GM19395 (cell line): Measurements from ENCODE around the gene CSNK1D.

Experiments used
- ATAC-seq: cut with Tn5 transposase; IDR thresholded peaks from one replicate; pipeline ENCODE4 v1.9.1; 2021; ENCODE audit warnings: mild to moderate bottlenecking, moderate library complexity; ENCODE audit not compliant: unreplicated experiment

CSNK1D gene

GRCh38 chr17:82230609-82231311 is 42.7 kb downstream of the CSNK1D start:
- ATAC-seq, result no peak

GRCh38 chr17:82229698-82230608 is 43.5 kb downstream of the CSNK1D start:
- ATAC-seq, result no peak

GRCh38 chr17:82228842-82229697 is 44.4 kb downstream of the CSNK1D start, which contains the start of gene SLC16A3:
SLC16A3 (plus strand) TSS chr17:82229042; CDS start chr17:82236009, 6,967 bp downstream.
- ATAC-seq, result peak; percentile 46

GRCh38 chr17:82228278-82228841 is 45.1 kb downstream of the CSNK1D start:
- ATAC-seq, result peak; percentile 41

GRCh38 chr17:82227629-82228277 is 45.7 kb downstream of the CSNK1D start:
- no peak for ATAC-seq

- ATAC-seq, result no peak
Measured at GRCh38 chr17:82226809-82227628, 46.5 kb downstream of the CSNK1D start.

GRCh38 chr17:82226146-82226808 is 47.2 kb downstream of the CSNK1D start:
- no peak for ATAC-seq

- ATAC-seq, result no peak
Measured at GRCh38 chr17:82225368-82226029, 48.0 kb downstream of the CSNK1D start.

GRCh38 chr17:82224666-82225065 is 48.8 kb downstream of the CSNK1D start:
- no peak for ATAC-seq

GRCh38 chr17:82223517-82223916 is 50.0 kb downstream of the CSNK1D start:
- ATAC-seq, result no peak

- ATAC-seq, result no peak
Measured at GRCh38 chr17:82222816-82223215, 50.7 kb downstream of the CSNK1D start.

GRCh38 chr17:82221341-82221902 is 52.1 kb downstream of the CSNK1D start:
- ATAC-seq, result no peak

GRCh38 chr17:82219753-82220709 is 53.5 kb downstream of the CSNK1D start:
- no peak for ATAC-seq

- ATAC-seq, result no peak
Measured at GRCh38 chr17:82219083-82219482, 54.4 kb downstream of the CSNK1D start.

GRCh38 chr17:82218349-82219075 is 55.0 kb downstream of the CSNK1D start:
- ATAC-seq, result no peak

- no peak for ATAC-seq
Measured at GRCh38 chr17:82217530-82218204, 55.8 kb downstream of the CSNK1D start.
